H1 (cell line): ENCODE measurements around the gene PRR30. TPM values are rescaled to one million over a fixed set of nuclear protein-coding genes. Genes with fewer than 3 reads are reported as not detected.

Experiments
- CTCF ChIA-PET: fragments of 300-600 bp; sonication (Branson Sonifier 250); formaldehyde crosslinking; loops from one replicate; lab custom pipeline; 2021; ENCODE audit not compliant: partially characterized antibody; lab: Charles Lee
- POLR2A ChIA-PET: fragments of 300-600 bp; sonication (Branson Sonifier 250); formaldehyde crosslinking; loops from one replicate; lab custom pipeline; 2021; ENCODE audit warnings: inconsistent platforms; ENCODE audit not compliant: partially characterized antibody; lab: Charles Lee
- DNase-seq, 2 experiments: peaks; one replicate each; pipeline versions ENCODE4 v3.0.0 to v3.0.0-alpha.2; 2010 to 2022; ENCODE audit warnings: low spot score in 2 of 2, low read depth in 1 of 2, mixed read lengths in 1 of 2
- FAIRE-seq: peaks from 2 replicates; lab custom pipeline; 2011; peaks lifted over from hg19 to GRCh38; lab: Jason Lieb, UNC
- H2AFZ ChIP-seq: 2 replicates; pipeline ENCODE4 v1.8.1; 2012; ENCODE audit warnings: low read length, inconsistent platforms
- H2AK5ac ChIP-seq: 2 replicates; pipeline ENCODE4 v1.6.1; 2013; ENCODE audit warnings: low read depth, low read length
- H2BK120ac ChIP-seq: replicated peaks from 2 replicates; pipeline ENCODE3; 2013; ENCODE audit warnings: low read depth, low read length, inconsistent platforms
- H2BK12ac ChIP-seq: 2 replicates; pipeline ENCODE4 v1.6.1; 2013; ENCODE audit warnings: low read depth, low read length
- H2BK15ac ChIP-seq: 2 replicates; pipeline ENCODE4 v1.6.1; 2013; ENCODE audit warnings: low read length
- H2BK20ac ChIP-seq: 2 replicates; pipeline ENCODE4 v1.6.1; 2013; ENCODE audit warnings: low read length
- H2BK5ac ChIP-seq: 2 replicates; pipeline ENCODE4 v1.6.1; 2013; ENCODE audit warnings: low read depth, low read length
- H3K14ac ChIP-seq: 2 replicates; pipeline ENCODE4 v1.6.1; 2013; ENCODE audit warnings: inconsistent platforms; ENCODE audit not compliant: insufficient read length
- H3K18ac ChIP-seq: 2 replicates; pipeline ENCODE4 v1.6.1; 2013; ENCODE audit warnings: low read length; ENCODE audit errors: extremely low read depth
- H3K23ac ChIP-seq: 2 replicates; pipeline ENCODE4 v1.6.1; 2013; ENCODE audit warnings: inconsistent platforms; ENCODE audit not compliant: insufficient read length
- H3K23me2 ChIP-seq: 2 replicates; pipeline ENCODE4 v1.6.1; 2013; ENCODE audit warnings: low read depth, low read length
- H3K27ac ChIP-seq: 2 replicates; pipeline ENCODE4 v1.6.1; 2011; ENCODE audit warnings: low read depth, low read length, inconsistent platforms
- H3K27me3 ChIP-seq, 4 experiments: replicated peaks in 1 of 4; 1 replicate in 1 of 4; 2 replicates in 3 of 4; pipeline versions ENCODE4 v1.6.1 to v1.8.1; 2011 to 2013; ENCODE audit warnings: low read length in 3 of 4, mild to moderate bottlenecking in 3 of 4, inconsistent platforms in 2 of 4, mixed read lengths in 2 of 4, moderate library complexity in 1 of 4; ENCODE audit not compliant: control insufficient read depth in 3 of 4, insufficient read depth in 3 of 4; ENCODE audit errors: extremely low read depth in 1 of 4
- H3K36me3 ChIP-seq, 4 experiments: 2 replicates each; pipeline versions ENCODE4 v1.6.1 to v1.8.1; 2011 to 2013; ENCODE audit warnings: mild to moderate bottlenecking in 4 of 4, low read length in 3 of 4, moderate library complexity in 2 of 4, control low read depth in 1 of 4, inconsistent platforms in 1 of 4; ENCODE audit not compliant: insufficient read depth in 4 of 4, control insufficient read depth in 2 of 4
- H3K4ac ChIP-seq: replicated peaks from 2 replicates; pipeline ENCODE3; 2013; ENCODE audit warnings: low read length, low read depth, mixed read lengths, inconsistent platforms; ENCODE audit not compliant: insufficient read length
- H3K4me1 ChIP-seq, 4 experiments: replicated peaks in 1 of 4; 1 replicate in 1 of 4; 2 replicates in 3 of 4; pipeline versions ENCODE4 v1.6.1 to v1.8.1; 2011 to 2013; ENCODE audit warnings: low read length in 3 of 4, inconsistent platforms in 2 of 4, mixed read lengths in 1 of 4; ENCODE audit not compliant: insufficient read depth in 4 of 4, control insufficient read depth in 3 of 4
- H3K4me2 ChIP-seq, 2 experiments: 2 replicates each; pipeline versions ENCODE4 v1.6.1 to v1.8.1; 2011 to 2013; ENCODE audit warnings: low read depth in 2 of 2, low read length in 2 of 2, control low read depth in 1 of 2, inconsistent platforms in 1 of 2, mild to moderate bottlenecking in 1 of 2; ENCODE audit not compliant: insufficient read depth in 1 of 2
- H3K4me3 ChIP-seq, 4 experiments: fragments of 200-600, 300-600 bp in 1 of 4; sonication (generic), shearing (Covaris generic), sonication (Bioruptor Twin) in 1 of 4; 2 replicates each; pipeline versions ENCODE4 v1.5.1 to v1.8.1; 2011 to 2016; ENCODE audit warnings: low read length in 4 of 4, low read depth in 3 of 4, control low read depth in 2 of 4, inconsistent platforms in 2 of 4, mild to moderate bottlenecking in 2 of 4, mixed read lengths in 1 of 4, moderate library complexity in 1 of 4; ENCODE audit not compliant: insufficient read depth in 2 of 4; ENCODE audit errors: extremely low read depth in 1 of 4
- H3K56ac ChIP-seq: replicated peaks from 2 replicates; pipeline ENCODE3; 2013; ENCODE audit warnings: low read depth, mild to moderate bottlenecking, mixed read lengths, low read length, inconsistent platforms; ENCODE audit not compliant: insufficient read length
- H3K79me1 ChIP-seq: 2 replicates; pipeline ENCODE4 v1.6.1; 2013; ENCODE audit warnings: low read depth, low read length, control low read depth
- H3K79me2 ChIP-seq, 2 experiments: 2 replicates each; pipeline versions ENCODE4 v1.6.1 to v1.8.1; 2012 to 2013; ENCODE audit warnings: low read length in 2 of 2, mild to moderate bottlenecking in 2 of 2, inconsistent platforms in 1 of 2; ENCODE audit not compliant: insufficient read depth in 2 of 2, control insufficient read depth in 1 of 2
- H3K9ac ChIP-seq, 4 experiments: replicated peaks in 1 of 4; 1 replicate in 1 of 4; 2 replicates in 3 of 4; pipeline versions ENCODE4 v1.6.1 to v1.8.1; 2011 to 2013; ENCODE audit warnings: low read depth in 3 of 4, low read length in 3 of 4, control low read depth in 2 of 4, mild to moderate bottlenecking in 2 of 4, moderate library complexity in 2 of 4, inconsistent platforms in 1 of 4; ENCODE audit errors: extremely low read depth in 1 of 4
- H3K9me3 ChIP-seq, 2 experiments: 2 replicates each; pipeline versions ENCODE4 v1.6.1 to v1.8.1; 2012 to 2013; ENCODE audit warnings: mild to moderate bottlenecking in 2 of 2, moderate library complexity in 2 of 2, control low read depth in 1 of 2, inconsistent platforms in 1 of 2, low read depth in 1 of 2, low read length in 1 of 2, mixed read lengths in 1 of 2; ENCODE audit not compliant: insufficient read depth in 2 of 2
- H4K20me1 ChIP-seq, 2 experiments: replicated peaks in 1 of 2; 2 replicates each; pipeline versions ENCODE3 to v1.8.1; 2011 to 2013; ENCODE audit warnings: inconsistent platforms in 2 of 2, low read length in 2 of 2, mild to moderate bottlenecking in 1 of 2; ENCODE audit not compliant: insufficient read depth in 2 of 2, control insufficient read depth in 1 of 2
- H4K5ac ChIP-seq: 2 replicates; pipeline ENCODE4 v1.6.1; 2013; ENCODE audit warnings: low read length, low read depth, mixed read lengths, inconsistent platforms; ENCODE audit not compliant: insufficient read length
- H4K8ac ChIP-seq: 2 replicates; pipeline ENCODE4 v1.8.0; 2013; ENCODE audit warnings: mild to moderate bottlenecking, moderate library complexity, low read length, inconsistent platforms; ENCODE audit not compliant: insufficient read depth; ENCODE audit errors: extremely low read depth
- H4K91ac ChIP-seq: replicated peaks from 2 replicates; pipeline ENCODE3; 2013; ENCODE audit warnings: low read length, mixed read lengths, inconsistent platforms; ENCODE audit not compliant: insufficient read length
- BACH1 ChIP-seq: IDR thresholded peaks from 2 replicates; pipeline ENCODE4 v1.6.1; 2012; ENCODE audit warnings: low read length, improper control_type of control experiment
- WGBS, 2 experiments: shearing (Covaris generic) in 1 of 2; methylation state at CpG; one replicate each; pipeline versions ENCODE4 v1.1.6 to v1.1.7; 2013 to 2015; ENCODE audit warnings: low lambda C conversion rate in 2 of 2, mixed read lengths in 2 of 2, inconsistent platforms in 1 of 2, low coverage in 1 of 2, missing lambda C conversion rate in 1 of 2; ENCODE audit not compliant: insufficient replicate concordance in 2 of 2, insufficient coverage in 1 of 2, insufficient read length in 1 of 2; ENCODE audit errors: extremely low coverage in 1 of 2, missing lambda C conversion rate in 1 of 2; 5-methylcytosine and 5-hydroxymethylcytosine counted together
- polyA plus RNA-seq, 7 experiments: library from polyadenylated mRNA; depleted of rRNA in 3 of 7; stranded (reverse) in 5 of 7; unstranded in 2 of 7; fragments of >200 nt in 5 of 7; fragments of 200-250 nt in 2 of 7; gene quantifications; 1 replicate in 5 of 7; 2 replicates in 1 of 7; 4 replicates in 1 of 7; pipeline versions ENCODE4 v1.2.1 to v1.2.3, GENCODE V29; 2011 to 2013; ENCODE audit warnings: missing spikeins in 2 of 7, mixed read lengths in 2 of 7
- total RNA-seq: library from RNA; stranded (reverse); fragmentation: NEBNext Ultra II Directional; extraction: Animal tissue kit (Norgen Biotek cat#: 25700); gene quantifications from 2 replicates; pipeline ENCODE4 v1.2.1, GENCODE V29; 2021

PRR30 gene
- total and polyA plus RNA-seq, 2 of the 8 experiments (the other 6 are each of a cell fraction or from before 2014, with no cell fraction given), result not detected

GRCh38 chr2:27130396-27130795, 8.8 kb downstream of the PRR30 start:
- H3K4me1 ChIP-seq, result peaks cover 0 to 4% (median 3%) of the 10 kb centered on the region in 4 experiments; a peak in 5 of 7 replicates
- no peaks in the 10 kb centered on the region for H3K9me3 ChIP-seq
- TF ChIP-seq BACH1, result no peak
- no peak overlapping the region for H4K5ac ChIP-seq
- H3K9ac ChIP-seq, result no peak overlapping the region
- H2BK120ac ChIP-seq, result no peak overlapping the region
- ChIA-PET POLR2A (no interaction called here), CTCF (interaction anchor here (1.6 to 4.1 kb wide), 2 partner anchors 40 to 61 kb away, joined by 8 to 26 read pairs; no protein-coding TSS in a partner anchor)
- H3K4ac ChIP-seq, result no peak overlapping the region
- H4K91ac ChIP-seq, result no peak overlapping the region
- no peak overlapping the region for H3K56ac ChIP-seq
- no peak for FAIRE-seq
- H2AFZ ChIP-seq, result no peak overlapping the region
- 93% methylated on average over 10 of the region's 10 CpGs; no CpG with 5 or more reads in 1 of the 2 experiments for WGBS, 2 experiments
- H3K36me3 ChIP-seq, result peaks cover 2 to 26% (median 16%) of the 10 kb centered on the region in 4 experiments; a peak in 6 of 8 replicates
- peaks cover 8 to 14% of the 10 kb centered on the region in 2 experiments for H4K20me1 ChIP-seq
- no peaks in the 10 kb centered on the region; a peak in 2 of 7 replicates for H3K27me3 ChIP-seq
- H2BK15ac ChIP-seq, result no peak overlapping the region
- H2BK20ac ChIP-seq, result no peak overlapping the region
- H2BK12ac ChIP-seq, result no peak overlapping the region
- H3K79me1 ChIP-seq, result peaks cover 4% of the 10 kb centered on the region
- no peak overlapping the region for H3K4me2 ChIP-seq
- no peak overlapping the region for H2AK5ac ChIP-seq
- H4K8ac ChIP-seq, result no peak overlapping the region
- no peak for DNase-seq
- no peak overlapping the region for H2BK5ac ChIP-seq
- H3K18ac ChIP-seq, result no peak overlapping the region
- H3K27ac ChIP-seq, result no peak overlapping the region
- H3K4me3 ChIP-seq, result no peak overlapping the region
- peaks cover 2% of the 10 kb centered on the region; the same call in 1 of the 2 replicates for H3K23me2 ChIP-seq
- H3K14ac ChIP-seq, result no peak overlapping the region
- peaks cover 0 to 15% of the 10 kb centered on the region in 2 experiments; a peak in 2 of 4 replicates for H3K79me2 ChIP-seq
- no peak overlapping the region for H3K23ac ChIP-seq
